ENCODE measurements around the gene OBSCN. TPM values are rescaled to one million over a fixed set of nuclear protein-coding genes. Genes with fewer than 3 reads are reported as not detected.

Gene OBSCN
- total RNA-seq, 1 donor from 2014 or later: 28.6 TPM

DNA sequence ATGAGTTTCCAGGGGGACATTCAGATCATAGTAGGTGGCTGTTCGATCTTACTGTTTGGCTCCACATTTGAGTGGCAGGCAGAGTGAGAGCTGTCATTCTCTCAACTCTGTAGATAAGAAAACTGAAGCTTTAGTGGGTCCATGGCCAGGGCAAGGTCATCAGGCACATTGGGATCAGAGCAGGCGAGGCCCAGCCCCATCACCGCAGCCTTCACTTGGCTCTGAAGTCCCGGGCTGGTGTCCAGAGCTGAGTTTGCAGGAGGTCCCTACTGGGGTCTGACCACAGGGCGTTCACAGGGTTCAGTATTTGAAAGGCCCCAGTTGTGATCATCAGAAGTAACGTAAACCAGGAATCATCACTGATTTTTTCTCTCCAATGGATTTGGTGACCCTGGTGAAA lies 76.7 kb downstream of the OBSCN start:
- TF ChIP-seq, protein P1, sequence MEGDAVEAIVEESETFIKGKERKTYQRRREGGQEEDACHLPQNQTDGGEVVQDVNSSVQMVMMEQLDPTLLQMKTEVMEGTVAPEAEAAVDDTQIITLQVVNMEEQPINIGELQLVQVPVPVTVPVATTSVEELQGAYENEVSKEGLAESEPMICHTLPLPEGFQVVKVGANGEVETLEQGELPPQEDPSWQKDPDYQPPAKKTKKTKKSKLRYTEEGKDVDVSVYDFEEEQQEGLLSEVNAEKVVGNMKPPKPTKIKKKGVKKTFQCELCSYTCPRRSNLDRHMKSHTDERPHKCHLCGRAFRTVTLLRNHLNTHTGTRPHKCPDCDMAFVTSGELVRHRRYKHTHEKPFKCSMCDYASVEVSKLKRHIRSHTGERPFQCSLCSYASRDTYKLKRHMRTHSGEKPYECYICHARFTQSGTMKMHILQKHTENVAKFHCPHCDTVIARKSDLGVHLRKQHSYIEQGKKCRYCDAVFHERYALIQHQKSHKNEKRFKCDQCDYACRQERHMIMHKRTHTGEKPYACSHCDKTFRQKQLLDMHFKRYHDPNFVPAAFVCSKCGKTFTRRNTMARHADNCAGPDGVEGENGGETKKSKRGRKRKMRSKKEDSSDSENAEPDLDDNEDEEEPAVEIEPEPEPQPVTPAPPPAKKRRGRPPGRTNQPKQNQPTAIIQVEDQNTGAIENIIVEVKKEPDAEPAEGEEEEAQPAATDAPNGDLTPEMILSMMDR (IDR thresholded peaks at IDR 0.05): no peak
- Histone ChIP-seq H3K9me3 (no peaks in the 10 kb centered on the region), H3K4me3 (no peak overlapping the region), H3K27ac (no peak overlapping the region), H3K27me3 (no peaks in the 10 kb centered on the region), H3K4me1 (no peaks in the 10 kb centered on the region), H3K36me3 (peaks cover 2 to 10% of the 10 kb centered on the region in 2 donors)
- intact Hi-C loops (cut with DNase I): no loop called here
- DNase-seq (ENCODE audit: low spot score in 2 of 2): no peak

DNA sequence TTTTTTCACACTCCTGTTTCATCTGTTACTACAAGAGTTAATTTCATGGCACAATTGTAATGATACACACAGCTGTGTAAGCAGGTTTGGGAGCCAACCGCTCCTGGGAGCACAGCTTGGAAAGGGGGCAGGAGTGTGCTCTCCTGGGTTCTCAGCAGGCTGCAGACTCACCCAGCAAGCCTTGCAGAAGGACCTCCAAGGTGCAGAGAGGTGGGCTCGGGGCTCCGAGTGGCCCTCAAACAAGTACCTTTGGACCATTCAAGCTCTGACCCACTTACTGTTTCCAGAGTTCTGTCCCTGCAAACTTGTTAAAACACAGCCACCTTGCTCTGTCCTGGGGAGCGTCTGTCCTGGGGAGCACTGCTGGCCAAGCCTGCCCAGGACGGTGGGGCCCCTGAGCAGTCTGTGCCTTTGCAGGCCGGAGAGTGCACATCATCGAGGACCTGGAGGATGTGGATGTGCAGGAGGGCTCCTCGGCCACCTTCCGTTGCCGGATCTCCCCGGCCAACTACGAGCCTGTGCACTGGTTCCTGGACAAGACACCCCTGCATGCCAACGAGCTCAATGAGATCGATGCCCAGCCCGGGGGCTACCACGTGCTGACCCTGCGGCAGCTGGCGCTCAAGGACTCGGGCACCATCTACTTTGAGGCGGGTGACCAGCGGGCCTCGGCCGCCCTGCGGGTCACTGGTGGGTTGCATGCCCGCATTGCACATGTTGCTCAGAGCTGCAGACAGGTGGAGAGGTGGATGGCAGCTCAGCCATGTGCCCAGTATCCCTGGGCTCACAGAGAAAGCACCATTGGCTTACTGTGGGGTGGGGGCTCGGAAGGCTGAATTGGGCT lies 78.0 kb downstream of the OBSCN start:
- H3K36me3 ChIP-seq: peaks cover 2 to 10% of the 10 kb centered on the region in 2 donors
- TF ChIP-seq, protein P1 (IDR thresholded peaks at IDR 0.05): no peak
- H3K27ac ChIP-seq: no peak overlapping the region
- no peaks in the 10 kb centered on the region for H3K27me3 ChIP-seq
- no peaks in the 10 kb centered on the region for H3K4me1 ChIP-seq
- no peak overlapping the region for H3K4me3 ChIP-seq
- DNase-seq (ENCODE audit: low spot score in 2 of 2): peak in 1 of 2 donors; percentile 50
- intact Hi-C loops (cut with DNase I): no loop called here
- no peaks in the 10 kb centered on the region for H3K9me3 ChIP-seq

DNA sequence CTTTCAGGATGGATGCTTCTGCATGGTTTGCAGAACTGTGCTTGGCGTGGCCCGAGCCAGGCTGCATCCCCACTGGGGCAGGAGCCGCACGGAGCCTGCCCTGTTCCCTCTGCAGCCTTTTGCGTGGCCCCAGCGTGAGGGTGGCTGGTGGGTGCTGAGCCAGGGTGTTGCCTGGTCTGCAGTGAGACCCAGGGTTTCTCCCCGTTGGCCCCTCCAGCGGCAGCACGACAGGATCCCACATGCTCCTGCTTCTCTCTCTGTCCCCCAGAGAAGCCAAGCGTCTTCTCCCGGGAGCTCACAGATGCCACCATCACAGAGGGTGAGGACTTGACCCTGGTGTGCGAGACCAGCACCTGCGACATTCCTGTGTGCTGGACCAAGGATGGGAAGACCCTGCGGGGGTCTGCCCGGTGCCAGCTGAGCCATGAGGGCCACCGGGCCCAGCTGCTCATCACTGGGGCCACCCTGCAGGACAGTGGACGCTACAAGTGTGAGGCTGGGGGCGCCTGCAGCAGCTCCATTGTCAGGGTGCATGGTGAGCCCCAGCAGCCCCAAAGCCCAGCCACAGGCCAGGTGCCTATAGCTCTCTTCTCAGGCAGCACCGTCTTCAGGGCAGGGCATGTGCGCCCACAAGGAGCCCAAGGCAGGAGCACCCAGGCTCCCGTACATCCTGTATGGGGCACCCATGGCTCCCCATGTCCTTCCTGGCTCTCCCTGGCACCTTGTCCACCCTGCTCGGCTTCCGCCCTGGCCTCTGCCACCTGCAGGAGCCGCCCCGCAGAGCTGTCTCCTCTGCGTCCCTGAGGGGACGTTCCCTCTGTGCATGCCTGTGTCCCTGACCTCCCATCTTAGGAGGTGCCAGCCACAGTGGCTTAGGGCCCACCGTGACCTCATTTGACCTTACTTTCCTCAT lies 78.9 kb downstream of the OBSCN start:
- peak; percentile 7 to 38 for DNase-seq (ENCODE audit: low spot score in 2 of 2)

DNA sequence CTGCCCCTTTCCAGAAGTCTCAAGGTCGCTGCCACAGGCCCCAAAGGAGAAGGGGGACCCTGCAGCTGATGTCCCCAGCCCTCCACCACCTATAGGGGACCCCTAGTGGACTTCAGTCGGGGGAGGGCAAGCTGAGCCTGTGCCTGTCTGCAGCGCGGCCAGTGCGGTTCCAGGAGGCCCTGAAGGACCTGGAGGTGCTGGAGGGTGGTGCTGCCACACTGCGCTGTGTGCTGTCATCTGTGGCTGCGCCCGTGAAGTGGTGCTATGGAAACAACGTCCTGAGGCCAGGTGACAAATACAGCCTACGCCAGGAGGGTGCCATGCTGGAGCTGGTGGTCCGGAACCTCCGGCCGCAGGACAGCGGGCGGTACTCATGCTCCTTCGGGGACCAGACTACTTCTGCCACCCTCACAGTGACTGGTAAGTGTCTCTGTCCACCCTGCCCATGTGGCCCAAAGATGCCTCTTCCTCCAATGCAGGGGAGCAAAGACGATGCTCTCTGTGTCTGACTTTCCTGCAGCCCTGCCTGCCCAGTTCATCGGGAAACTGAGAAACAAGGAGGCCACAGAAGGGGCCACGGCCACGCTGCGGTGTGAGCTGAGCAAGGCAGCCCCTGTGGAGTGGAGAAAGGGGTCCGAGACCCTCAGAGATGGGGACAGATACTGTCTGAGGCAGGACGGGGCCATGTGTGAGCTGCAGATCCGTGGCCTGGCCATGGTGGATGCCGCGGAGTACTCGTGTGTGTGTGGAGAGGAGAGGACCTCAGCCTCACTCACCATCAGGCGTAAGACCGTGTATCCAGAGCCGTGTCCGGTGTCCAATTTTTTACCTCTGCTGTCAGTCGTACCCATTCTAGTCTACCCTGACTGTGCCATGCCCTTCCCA lies 79.9 kb downstream of the OBSCN start:
- no peaks in the 10 kb centered on the region for H3K9me3 ChIP-seq
- peak in 1 of 2 donors; percentile 4 for DNase-seq (ENCODE audit: low spot score in 2 of 2)
- peaks cover 0 to 9% of the 10 kb centered on the region in 2 donors for H3K36me3 ChIP-seq
- intact Hi-C loops (cut with DNase I): no loop called here
- H3K27me3 ChIP-seq: no peaks in the 10 kb centered on the region
- TF ChIP-seq, protein P1 (IDR thresholded peaks at IDR 0.05): no peak
- no peaks in the 10 kb centered on the region for H3K4me1 ChIP-seq
- H3K4me3 ChIP-seq: no peak overlapping the region
- H3K27ac ChIP-seq: no peak overlapping the region

More for the DNA sequence above, 78.9 kb downstream of the OBSCN start:
- no peaks in the 10 kb centered on the region for H3K27me3 ChIP-seq
- H3K27ac ChIP-seq: no peak overlapping the region
- no peak overlapping the region for H3K4me3 ChIP-seq
- H3K4me1 ChIP-seq: no peaks in the 10 kb centered on the region
- TF ChIP-seq, protein P1 (IDR thresholded peaks at IDR 0.05): no peak
- intact Hi-C loops (cut with DNase I): no loop called here
- no peaks in the 10 kb centered on the region for H3K9me3 ChIP-seq
- H3K36me3 ChIP-seq: peaks cover 2 to 10% of the 10 kb centered on the region in 2 donors
